Liver (tissue), 9 donors: ENCODE results near the gene MN1. TPM values are rescaled to one million over a fixed set of nuclear protein-coding genes. Genes with fewer than 3 reads are reported as not detected.

Experiments
- DNase-seq: peaks from one replicate; pipeline ENCODE4 v3.0.0-alpha.2; 2017; ENCODE audit warnings: low spot score
- H3K27ac ChIP-seq, 2 donors: one replicate each; pipeline ENCODE4 v1.7.0; 2013; ENCODE audit warnings: inconsistent platforms in 2 of 2, low read length in 2 of 2, control low read depth in 1 of 2, low read depth in 1 of 2, mild to moderate bottlenecking in 1 of 2
- H3K27me3 ChIP-seq, 4 donors: one replicate each; pipeline versions ENCODE4 v1.6.1 to v1.7.0; 2013; ENCODE audit warnings: low read length in 3 of 4, inconsistent platforms in 1 of 4, mild to moderate bottlenecking in 1 of 4, moderate library complexity in 1 of 4; ENCODE audit not compliant: control insufficient read depth in 4 of 4, insufficient read depth in 4 of 4
- H3K36me3 ChIP-seq, 4 donors: one replicate each; pipeline versions ENCODE4 v1.6.1 to v1.7.0; 2013; ENCODE audit warnings: low read length in 3 of 4, mild to moderate bottlenecking in 3 of 4, low read depth in 1 of 4, moderate library complexity in 1 of 4; ENCODE audit not compliant: control insufficient read depth in 4 of 4, insufficient read depth in 3 of 4
- H3K4me1 ChIP-seq, 4 donors: one replicate each; pipeline versions ENCODE4 v1.6.1 to v1.7.0; 2013; ENCODE audit warnings: low read length in 3 of 4, mild to moderate bottlenecking in 3 of 4, moderate library complexity in 1 of 4; ENCODE audit not compliant: control insufficient read depth in 4 of 4, insufficient read depth in 4 of 4
- H3K4me3 ChIP-seq, 3 donors: one replicate each; pipeline versions ENCODE4 v1.6.1 to v1.7.0; 2013; ENCODE audit warnings: low read length in 3 of 3, control low read depth in 1 of 3, low read depth in 1 of 3, mild to moderate bottlenecking in 1 of 3
- H3K9ac ChIP-seq, 2 donors: one replicate each; pipeline ENCODE4 v1.7.0; 2013; ENCODE audit warnings: low read length in 2 of 2, mild to moderate bottlenecking in 2 of 2, moderate library complexity in 2 of 2, control low read depth in 1 of 2, low read depth in 1 of 2
- H3K9me3 ChIP-seq, 4 donors: one replicate each; pipeline versions ENCODE4 v1.6.1 to v1.7.0; 2013; ENCODE audit warnings: low read length in 3 of 4; ENCODE audit not compliant: control insufficient read depth in 4 of 4
- CTCF ChIP-seq: fragments of 150-350 bp; IDR thresholded peaks from 2 replicates; pipeline ENCODE4 v1.5.1; 2017; ENCODE audit warnings: improper control_type of control experiment, low read depth, low read length; ENCODE audit not compliant: missing input control
- EGR1 ChIP-seq, 2 donors: IDR thresholded peaks; 2 replicates each; pipeline ENCODE4 v1.6.1; 2016 to 2018; ENCODE audit warnings: antibody characterized with exemption in 2 of 2, low read depth in 2 of 2
- FOXA2 ChIP-seq: IDR thresholded peaks from 2 replicates; pipeline ENCODE4 v1.6.1; 2016; ENCODE audit warnings: antibody characterized with exemption
- GABPA ChIP-seq, 2 donors: IDR thresholded peaks in 1 of 2; conservative IDR thresholded peaks in 1 of 2; 2 replicates each; pipeline ENCODE4 v1.6.1; 2016; ENCODE audit warnings: antibody characterized with exemption in 2 of 2, mild to moderate bottlenecking in 1 of 2, moderate library complexity in 1 of 2
- HNF4A ChIP-seq, 2 donors: conservative IDR thresholded peaks; 2 replicates each; pipeline ENCODE4 v1.6.1; 2016; ENCODE audit warnings: antibody characterized with exemption in 2 of 2, mild to moderate bottlenecking in 2 of 2
- HNF4G ChIP-seq: IDR thresholded peaks from 2 replicates; pipeline ENCODE4 v1.6.1; 2016; ENCODE audit warnings: antibody characterized with exemption
- JUND ChIP-seq, 2 donors: IDR thresholded peaks; 2 replicates each; pipeline ENCODE4 v1.6.1; 2016; ENCODE audit warnings: antibody characterized with exemption in 2 of 2
- NR2F2 ChIP-seq: IDR thresholded peaks from 2 replicates; pipeline ENCODE4 v1.6.1; 2016; ENCODE audit warnings: antibody characterized with exemption
- RXRA ChIP-seq, 2 donors: IDR thresholded peaks; 2 replicates each; pipeline ENCODE4 v1.6.1; 2017 to 2018; ENCODE audit warnings: antibody characterized with exemption in 2 of 2, mild to moderate bottlenecking in 1 of 2
- TAF1 ChIP-seq: conservative IDR thresholded peaks from 2 replicates; pipeline ENCODE4 v1.6.1; 2016; ENCODE audit warnings: antibody characterized with exemption, mild to moderate bottlenecking
- WGBS: extraction: QIAGEN DNeasy Blood & Tissue Kit; methylation state at CpG from one replicate; pipeline ENCODE4 v1.1.7; 2013; 5-methylcytosine and 5-hydroxymethylcytosine counted together
- polyA plus RNA-seq, 2 donors: library from polyadenylated mRNA; stranded (reverse) in 1 of 2; unstranded in 1 of 2; fragments of 200-250 nt in 1 of 2; fragments of >200 nt in 1 of 2; fragmentation: Nextera tagmentation in 1 of 2; extraction: Ambion mirVana in 1 of 2; gene quantifications; one replicate each; pipeline versions ENCODE4 v1.2.1 to v1.2.3, GENCODE V29; 2013 to 2015
- total RNA-seq, 2 donors: library from RNA; depleted of rRNA; stranded (reverse); fragments of >200 nt; gene quantifications; one replicate each; pipeline ENCODE4 v1.2.3, GENCODE V29; 2014
- TF ChIP-seq, protein P1 (sequence below): IDR thresholded peaks from 2 replicates; pipeline ENCODE4 v1.6.1; 2016; ENCODE audit warnings: antibody characterized with exemption
- TF ChIP-seq, protein P2 (sequence below): IDR thresholded peaks from 2 replicates; pipeline ENCODE4 v1.6.1; 2016; ENCODE audit warnings: antibody characterized with exemption
- donor health status: healthy.
- donor health status: healthy.
- donor health status: healthy.
- donor health status: healthy.
- donor health status: healthy.

Gene MN1
- total and polyA plus RNA-seq, 4 donors, result 0.10 to 0.33 (median 0.21) TPM

- DNase-seq, result no peak
- Histone ChIP-seq H3K9me3 (no peaks in the 10 kb centered on the region), H3K27ac (no peak overlapping the region), H3K36me3 (no peaks in the 10 kb centered on the region), H3K27me3 (peaks cover 0 to 5% (median 0%) of the 10 kb centered on the region in 4 donors), H3K4me1 (peaks cover 18 to 43% (median 20%) of the 10 kb centered on the region in 4 donors), H3K9ac (no peak overlapping the region), H3K4me3 (no peak overlapping the region)
- 34% methylated on average over 86 of the region's 86 CpGs for WGBS
- TF ChIP-seq TAF1 (no peak), FOXA2 (no peak), HNF4G (no peak), HNF4A (conservative IDR thresholded peaks at IDR 0.05) (no peak), NR2F2 (no peak), JUND (IDR thresholded peaks at IDR 0.05) (no peak)
Measured at GRCh38 chr22:27797520-27798391, 3.8 kb downstream of the MN1 start.

DNA sequence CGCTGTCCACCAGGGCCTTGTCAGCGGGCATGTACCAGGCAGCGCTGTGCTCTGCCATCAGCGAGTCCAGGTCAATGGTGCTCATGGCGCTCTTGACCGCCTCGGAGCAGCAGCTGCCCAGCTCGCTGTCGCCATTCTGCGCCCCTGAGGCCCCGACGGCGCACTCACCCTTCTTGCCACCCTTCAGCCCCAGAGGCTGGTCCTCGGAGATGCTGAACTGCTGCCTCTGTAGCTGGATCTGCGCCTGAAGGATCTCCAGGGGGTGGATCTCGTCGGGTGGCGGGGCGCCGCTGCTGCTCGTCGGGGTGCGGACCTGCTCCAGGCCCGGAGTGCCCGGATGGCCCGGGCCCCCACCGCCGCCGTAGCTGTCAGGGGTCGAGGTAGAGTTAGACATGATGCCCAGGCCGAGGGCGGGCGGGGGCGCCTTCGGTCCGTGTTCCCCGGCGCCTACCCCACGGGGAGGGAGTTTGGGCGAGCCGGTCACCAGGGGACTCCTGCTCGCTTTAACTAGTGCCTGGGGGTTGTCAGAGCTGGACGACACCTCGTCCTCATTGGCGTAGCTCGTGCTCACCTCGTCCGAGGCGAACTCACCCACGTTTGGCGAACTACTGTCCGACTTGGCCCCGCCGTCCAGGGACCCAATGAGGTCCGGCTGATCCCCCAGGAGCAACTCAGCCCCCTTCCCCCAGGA, 4.6 kb downstream of the MN1 start:
- no peak overlapping the region for H3K4me3 ChIP-seq
- H3K27me3 ChIP-seq, result peaks cover 0 to 5% (median 0%) of the 10 kb centered on the region in 4 donors
- peaks cover 12 to 35% (median 16%) of the 10 kb centered on the region in 4 donors for H3K4me1 ChIP-seq
- DNase-seq, result no peak
- H3K36me3 ChIP-seq, result no peaks in the 10 kb centered on the region
- H3K9me3 ChIP-seq, result no peaks in the 10 kb centered on the region
- TF ChIP-seq, protein P1, sequence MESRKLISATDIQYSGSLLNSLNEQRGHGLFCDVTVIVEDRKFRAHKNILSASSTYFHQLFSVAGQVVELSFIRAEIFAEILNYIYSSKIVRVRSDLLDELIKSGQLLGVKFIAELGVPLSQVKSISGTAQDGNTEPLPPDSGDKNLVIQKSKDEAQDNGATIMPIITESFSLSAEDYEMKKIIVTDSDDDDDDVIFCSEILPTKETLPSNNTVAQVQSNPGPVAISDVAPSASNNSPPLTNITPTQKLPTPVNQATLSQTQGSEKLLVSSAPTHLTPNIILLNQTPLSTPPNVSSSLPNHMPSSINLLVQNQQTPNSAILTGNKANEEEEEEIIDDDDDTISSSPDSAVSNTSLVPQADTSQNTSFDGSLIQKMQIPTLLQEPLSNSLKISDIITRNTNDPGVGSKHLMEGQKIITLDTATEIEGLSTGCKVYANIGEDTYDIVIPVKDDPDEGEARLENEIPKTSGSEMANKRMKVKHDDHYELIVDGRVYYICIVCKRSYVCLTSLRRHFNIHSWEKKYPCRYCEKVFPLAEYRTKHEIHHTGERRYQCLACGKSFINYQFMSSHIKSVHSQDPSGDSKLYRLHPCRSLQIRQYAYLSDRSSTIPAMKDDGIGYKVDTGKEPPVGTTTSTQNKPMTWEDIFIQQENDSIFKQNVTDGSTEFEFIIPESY, result no peak
- TF ChIP-seq NR2F2 (no peak), GABPA (IDR thresholded peaks at IDR 0.05 in 1 of 2, conservative IDR thresholded peaks at IDR 0.05 in 1 of 2) (no peak), JUND (IDR thresholded peaks at IDR 0.05) (no peak), RXRA (IDR thresholded peaks at IDR 0.05) (no peak), TAF1 (no peak), CTCF (no peak), EGR1 (IDR thresholded peaks at IDR 0.05; ENCODE audit: low read depth in 2 of 2) (no peak), HNF4A (conservative IDR thresholded peaks at IDR 0.05) (no peak)
- TF ChIP-seq, protein P2, sequence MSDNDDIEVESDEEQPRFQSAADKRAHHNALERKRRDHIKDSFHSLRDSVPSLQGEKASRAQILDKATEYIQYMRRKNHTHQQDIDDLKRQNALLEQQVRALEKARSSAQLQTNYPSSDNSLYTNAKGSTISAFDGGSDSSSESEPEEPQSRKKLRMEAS, result no peak
- WGBS, result 58% methylated on average over 55 of the region's 55 CpGs
- no peak overlapping the region for H3K9ac ChIP-seq
- H3K27ac ChIP-seq, result no peak overlapping the region
